ENCODE results near the gene TMEM61. TPM values are rescaled to one million over a fixed set of nuclear protein-coding genes. Genes with fewer than 3 reads are reported as not detected.

TMEM61 gene
- total and polyA plus RNA-seq, 2 of the 8 experiments (the other 6 are each of a cell fraction or from before 2014, with no cell fraction given) = 0.54 to 1.4 TPM

Other genes starting within 250 kb of the TMEM61 start
- gene PARS2, start 216.1 kb upstream of the TMEM61 start, total RNA-seq (2021; fragmentation: NEBNext Ultra II Directional; extraction: Animal tissue kit (Norgen Biotek cat#: 25700)) = 10.0 and 10.4 TPM in 2 replicates
- gene PARS2, start 216.1 kb upstream of the TMEM61 start, polyA plus RNA-seq (2011; rRNA removed) = 8.9 and 11.8 TPM in 2 replicates
- gene TTC22, start 179.3 kb upstream of the TMEM61 start, total RNA-seq (2021; fragmentation: NEBNext Ultra II Directional; extraction: Animal tissue kit (Norgen Biotek cat#: 25700)) = 1.1 and 1.6 TPM in 2 replicates
- 1.00 and 1.7 TPM in 2 replicates for gene TTC22, start 179.3 kb upstream of the TMEM61 start, polyA plus RNA-seq (2011; rRNA removed)
- 419 and 455 TPM in 2 replicates for gene DHCR24, start 93.4 kb upstream of the TMEM61 start, total RNA-seq (2021; fragmentation: NEBNext Ultra II Directional; extraction: Animal tissue kit (Norgen Biotek cat#: 25700))
- gene DHCR24, start 93.4 kb upstream of the TMEM61 start, polyA plus RNA-seq (2011; rRNA removed) = 370 and 611 TPM in 2 replicates
- 0.40 and 0.43 TPM in 2 replicates for gene BSND, start 18.3 kb downstream of the TMEM61 start, total RNA-seq (2021; fragmentation: NEBNext Ultra II Directional; extraction: Animal tissue kit (Norgen Biotek cat#: 25700))
- 0.52 and 0.68 TPM in 2 replicates for gene BSND, start 18.3 kb downstream of the TMEM61 start, polyA plus RNA-seq (2011; rRNA removed)
- gene PCSK9, start 58.9 kb downstream of the TMEM61 start, total RNA-seq (2021; fragmentation: NEBNext Ultra II Directional; extraction: Animal tissue kit (Norgen Biotek cat#: 25700)) = 32.3 and 33.8 TPM in 2 replicates
- 22.3 and 39.4 TPM in 2 replicates for gene PCSK9, start 58.9 kb downstream of the TMEM61 start, polyA plus RNA-seq (2011; rRNA removed)
- 33.8 and 34.6 TPM in 2 replicates for gene USP24, start 234.7 kb downstream of the TMEM61 start, total RNA-seq (2021; fragmentation: NEBNext Ultra II Directional; extraction: Animal tissue kit (Norgen Biotek cat#: 25700))
- gene USP24, start 234.7 kb downstream of the TMEM61 start, polyA plus RNA-seq (2011; rRNA removed) = 7.4 and 11.1 TPM in 2 replicates

Data from H1 (cell line).